GM12865 (cell line): ENCODE results near the gene DHX9.

Experiments
- DNase-seq: peaks from one replicate; pipeline ENCODE4 v3.0.0; 2010; ENCODE audit warnings: low read depth
- H3K4me3 ChIP-seq: 2 replicates; pipeline ENCODE4 v1.5.1; 2011; ENCODE audit warnings: mild to moderate bottlenecking, low read depth, low read length, control low read depth
- CTCF ChIP-seq: IDR thresholded peaks from 2 replicates; pipeline ENCODE4 v1.5.1; 2011; ENCODE audit warnings: low read length, control low read depth, low read depth, inconsistent platforms; ENCODE audit not compliant: insufficient read depth; ENCODE audit errors: missing control alignments

DHX9 gene

GRCh38 chr1:182802006-182802803 is 36.9 kb upstream of the DHX9 start:
- TF ChIP-seq CTCF: no peak
- H3K4me3 ChIP-seq: no peak overlapping the region
- no peak for DNase-seq

- H3K4me3 ChIP-seq: no peak overlapping the region
- no peak for DNase-seq
- TF ChIP-seq CTCF: no peak
Observed at GRCh38 chr1:182803846-182804245, 35.3 kb upstream of the DHX9 start.

GRCh38 chr1:182806015-182806678 is 33.0 kb upstream of the DHX9 start:
- DNase-seq: no peak
- no peak for TF ChIP-seq CTCF

GRCh38 chr1:182807907-182808306 is 31.2 kb upstream of the DHX9 start:
- no peak for TF ChIP-seq CTCF
- no peak overlapping the region for H3K4me3 ChIP-seq
- DNase-seq: no peak

More at GRCh38 chr1:182806015-182806678, 33.0 kb upstream of the DHX9 start:
- no peak overlapping the region for H3K4me3 ChIP-seq

- no peak for TF ChIP-seq CTCF
Observed at GRCh38 chr1:182809414-182809957, 29.7 kb upstream of the DHX9 start.

GRCh38 chr1:182811975-182812722 is 27.0 kb upstream of the DHX9 start:
- no peak for TF ChIP-seq CTCF
- DNase-seq: no peak
- no peak overlapping the region for H3K4me3 ChIP-seq

More at GRCh38 chr1:182809414-182809957, 29.7 kb upstream of the DHX9 start:
- DNase-seq: no peak
- H3K4me3 ChIP-seq: no peak overlapping the region
